ENCODE measurements around the gene AQP12B. TPM values are rescaled to one million over a fixed set of nuclear protein-coding genes. Genes with fewer than 3 reads are reported as not detected.
"Not testable (repeated sequence)": the region's sequence is repeated elsewhere in the genome, so short reads cannot be mapped to it uniquely, and the experiment has no call there.

AQP12B gene
- total RNA-seq, 1 donor from 2014 or later = not detected

- not testable (repeated sequence) for DNase-seq (ENCODE audit: low read depth in 2 of 2)
Observed at GRCh38 chr2:240683980-240684728, 1.5 kb upstream of the AQP12B start.

GRCh38 chr2:240683329-240683979, 769 bp upstream of the AQP12B start:
- DNase-seq (ENCODE audit: low read depth in 2 of 2) = not testable (repeated sequence)

- not testable (repeated sequence) for DNase-seq (ENCODE audit: low read depth in 2 of 2)
Observed at GRCh38 chr2:240680185-240680584, 2.5 kb downstream of the AQP12B start.

GRCh38 chr2:240678909-240679308, 3.8 kb downstream of the AQP12B start:
- DNase-seq (ENCODE audit: low read depth in 2 of 2) = not testable (repeated sequence)

DNA sequence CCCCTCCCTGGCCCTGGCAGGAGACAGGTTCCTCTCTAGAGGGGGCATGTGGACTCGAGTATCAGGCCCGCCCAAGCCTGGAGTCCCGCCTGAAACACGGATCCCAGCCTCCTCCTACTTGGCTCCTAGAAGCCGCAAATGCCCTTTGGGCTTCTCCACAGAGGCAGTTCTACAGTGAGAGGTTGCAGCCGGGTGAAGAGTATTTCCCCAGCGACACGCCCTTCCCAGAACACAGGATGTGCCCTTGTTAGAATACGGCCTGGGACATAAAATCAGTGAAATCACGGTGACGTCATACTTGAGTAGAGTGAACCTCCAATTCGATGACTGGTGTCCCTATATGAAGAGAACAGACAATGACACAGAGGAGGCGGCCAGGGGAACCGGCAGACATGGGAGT, 4.6 kb downstream of the AQP12B start:
- DNase-seq (ENCODE audit: low read depth in 2 of 2) = not testable (repeated sequence)

GRCh38 chr2:240675345-240675744, 7.3 kb downstream of the AQP12B start:
- not testable (repeated sequence) for DNase-seq (ENCODE audit: low read depth in 2 of 2)

DNA sequence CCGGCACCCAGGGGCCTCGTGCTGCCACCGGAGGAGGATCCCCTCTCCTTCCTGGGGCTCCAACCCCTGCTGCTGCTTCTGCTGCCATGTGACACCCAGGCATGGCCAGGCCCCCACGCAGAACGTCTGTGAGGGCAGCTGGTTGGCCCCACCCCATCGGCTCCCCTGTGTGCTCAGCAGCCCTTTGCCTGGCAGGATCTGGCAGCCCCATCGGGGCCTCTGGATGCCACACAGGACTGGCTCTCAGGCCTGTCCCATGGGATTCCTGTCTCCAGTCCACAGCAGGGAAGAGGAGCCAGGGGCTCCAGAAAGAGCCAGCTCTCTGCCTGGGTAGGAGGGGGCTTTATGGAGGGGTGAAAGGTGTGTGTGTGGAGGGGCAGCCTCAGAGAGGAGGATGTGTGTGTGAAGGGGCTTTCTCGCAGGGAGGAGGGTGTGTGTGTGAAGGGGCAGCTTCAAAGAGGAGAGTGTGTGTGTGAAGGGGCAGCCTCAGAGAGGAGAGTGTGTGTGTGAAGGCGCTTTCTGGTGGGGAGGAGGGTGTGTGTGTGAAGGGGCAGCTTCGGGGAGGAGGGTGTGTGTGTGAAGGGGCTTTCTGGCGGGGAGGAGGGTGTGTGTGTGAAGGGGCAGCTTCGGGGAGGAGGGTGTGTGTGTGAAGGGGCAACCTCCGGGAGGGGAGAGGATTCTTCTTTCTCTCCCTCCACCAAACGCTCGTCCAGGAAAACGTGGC, 8.1 kb downstream of the AQP12B start:
- not testable (repeated sequence) for DNase-seq (ENCODE audit: low read depth in 2 of 2)

DNA sequence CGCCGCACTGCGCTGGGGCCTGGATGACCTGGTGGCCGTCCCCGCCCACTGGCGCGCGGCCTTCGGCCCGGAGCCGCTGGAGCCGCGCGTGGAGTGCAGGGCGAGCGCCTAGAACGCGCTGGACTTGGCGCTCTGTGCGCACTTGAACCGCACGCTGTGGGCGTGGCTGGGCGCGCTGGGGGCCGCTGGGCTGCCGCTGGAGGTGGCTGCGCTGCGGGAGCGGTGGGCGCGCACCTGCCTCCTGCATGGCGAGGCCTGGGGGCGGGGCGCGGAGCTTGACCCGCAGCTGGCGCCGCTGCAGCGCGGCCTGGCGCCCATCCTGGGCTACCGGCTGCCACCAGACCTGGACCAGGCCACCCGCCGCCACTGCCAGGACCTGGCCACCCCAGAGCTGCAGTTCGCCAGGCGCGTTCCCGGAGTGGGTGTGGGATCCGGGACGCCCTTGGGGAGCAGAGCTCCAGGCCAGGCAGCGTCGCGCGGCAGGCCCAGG, 9.9 kb downstream of the AQP12B start:
- DNase-seq (ENCODE audit: low read depth in 2 of 2) = no peak

DNA sequence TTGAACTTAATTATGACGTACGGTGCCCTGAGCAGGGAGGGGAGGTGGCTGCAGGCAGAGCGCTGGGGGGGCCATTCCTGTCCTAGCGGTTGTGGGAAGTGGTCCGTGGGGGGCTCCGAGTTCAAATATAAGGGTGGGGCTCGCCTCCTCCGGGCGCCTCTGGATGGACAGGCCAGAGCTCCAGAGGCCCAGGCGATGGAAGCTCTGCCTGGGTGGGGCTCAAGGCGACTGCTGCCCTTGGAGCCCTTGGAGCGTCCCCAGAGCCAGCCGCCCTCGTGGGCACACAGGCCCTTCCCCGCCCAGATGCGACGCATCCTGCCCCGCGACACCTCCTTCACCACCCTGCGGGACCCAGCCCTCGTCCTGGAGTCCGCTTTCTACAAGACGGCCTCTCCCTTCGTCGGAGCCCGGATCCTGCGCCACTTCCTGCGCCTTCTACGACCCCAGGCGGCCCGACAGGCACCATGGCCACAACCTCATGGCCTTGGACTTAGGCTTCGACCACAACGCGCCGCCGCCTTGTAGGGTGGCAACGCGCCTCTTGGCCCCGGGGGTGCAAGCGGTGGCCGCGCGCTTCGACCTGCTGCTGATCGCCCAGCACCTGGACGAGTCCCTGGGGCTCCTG, 10.5 kb downstream of the AQP12B start:
- DNase-seq (ENCODE audit: low read depth in 2 of 2) = no peak

GRCh38 chr2:240670950-240671349, 11.7 kb downstream of the AQP12B start:
- no peak for DNase-seq (ENCODE audit: low read depth in 2 of 2)

DNA sequence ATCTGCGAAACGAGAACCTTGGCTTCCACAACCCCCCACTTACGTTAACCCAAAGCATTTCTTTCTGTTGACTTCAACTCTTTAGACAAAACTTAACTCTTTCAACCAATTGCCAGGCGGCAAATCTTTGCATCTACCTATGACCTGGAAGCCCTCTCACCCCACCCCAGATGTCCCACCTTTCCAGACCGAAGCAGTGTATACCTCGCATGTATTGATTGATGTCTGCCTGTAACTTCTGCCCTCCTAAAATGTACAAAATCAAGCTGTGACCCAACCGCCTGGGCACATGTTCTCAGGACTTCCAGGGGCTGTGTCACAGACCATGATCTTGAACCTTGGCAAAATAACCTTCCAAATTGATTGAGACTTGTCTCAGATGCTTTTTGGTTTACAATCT, 12.3 kb downstream of the AQP12B start:
- DNase-seq (ENCODE audit: low read depth in 2 of 2) = no peak

GRCh38 chr2:240664622-240665021, 18.1 kb downstream of the AQP12B start:
- DNase-seq (ENCODE audit: low read depth in 2 of 2) = no peak

DNA sequence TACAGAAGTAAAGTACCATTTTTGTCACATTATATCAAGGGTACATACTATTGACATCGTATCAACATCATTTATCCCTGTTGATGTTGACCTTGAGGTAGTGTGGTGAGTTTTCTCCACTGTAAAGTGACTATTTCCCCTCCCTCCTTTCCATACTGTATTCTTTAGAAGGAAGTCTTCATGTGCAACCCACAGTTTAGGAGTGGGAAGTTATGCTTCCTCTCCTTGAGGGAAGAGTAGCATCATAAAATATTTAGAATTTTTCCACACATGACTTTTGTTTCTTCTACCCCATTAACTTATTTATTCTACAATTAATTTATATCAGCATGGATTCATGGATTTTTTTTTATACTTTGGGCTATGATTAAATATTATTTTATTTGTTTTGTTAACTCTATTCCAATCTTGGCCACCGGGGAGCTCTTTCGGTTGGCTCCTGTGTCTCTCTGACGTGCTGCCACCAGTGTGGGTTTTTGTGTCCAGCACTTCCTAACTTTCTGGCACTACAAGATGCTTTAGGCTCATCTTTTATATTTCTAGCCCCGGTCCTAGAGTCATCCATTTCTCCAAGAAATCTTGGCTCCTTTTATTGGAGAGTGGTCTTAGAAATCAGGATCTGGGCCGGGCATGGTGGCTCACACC, 19.0 kb downstream of the AQP12B start:
- DNase-seq (ENCODE audit: low read depth in 2 of 2) = no peak

DNA sequence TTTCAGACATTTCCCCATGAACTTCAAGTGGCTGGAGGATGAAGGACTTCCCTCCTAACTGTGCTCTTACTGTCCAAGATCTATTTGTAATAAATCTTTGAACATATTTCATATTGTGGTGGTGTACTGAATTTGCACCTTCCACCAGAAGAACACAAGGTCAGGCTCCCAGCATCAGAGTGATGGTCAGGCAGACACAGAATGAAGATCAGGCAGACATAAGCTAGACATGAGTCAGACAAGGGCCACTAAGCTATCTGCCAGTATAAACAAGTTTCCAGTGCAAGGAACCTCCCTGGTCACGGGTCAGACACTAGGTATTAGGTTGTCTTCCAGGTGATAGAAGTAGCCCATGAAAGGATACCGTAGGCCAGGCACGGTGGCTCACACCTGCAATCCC, 20.0 kb downstream of the AQP12B start:
- no peak for DNase-seq (ENCODE audit: low read depth in 2 of 2)

DNA sequence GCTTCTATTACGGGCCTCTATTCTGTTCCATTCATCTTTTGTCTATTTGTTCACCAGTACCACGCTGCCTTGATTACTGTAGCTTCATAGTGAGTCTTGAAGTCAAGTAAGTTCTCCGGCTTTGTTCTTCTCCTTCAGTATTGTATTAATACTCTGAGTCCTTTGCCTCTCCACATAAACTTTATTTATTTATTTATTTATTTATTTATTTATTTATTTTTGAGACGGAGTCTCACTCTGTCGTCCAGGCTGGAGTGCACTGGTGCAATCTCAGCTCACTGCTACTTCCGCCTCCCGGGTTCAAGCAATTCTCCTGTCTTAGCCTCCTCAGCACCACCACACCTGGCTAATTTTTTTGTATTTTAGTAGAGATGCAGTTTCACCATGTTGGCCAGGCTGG, 22.8 kb downstream of the AQP12B start:
- not testable (repeated sequence) for DNase-seq (ENCODE audit: low read depth in 2 of 2)

DNA sequence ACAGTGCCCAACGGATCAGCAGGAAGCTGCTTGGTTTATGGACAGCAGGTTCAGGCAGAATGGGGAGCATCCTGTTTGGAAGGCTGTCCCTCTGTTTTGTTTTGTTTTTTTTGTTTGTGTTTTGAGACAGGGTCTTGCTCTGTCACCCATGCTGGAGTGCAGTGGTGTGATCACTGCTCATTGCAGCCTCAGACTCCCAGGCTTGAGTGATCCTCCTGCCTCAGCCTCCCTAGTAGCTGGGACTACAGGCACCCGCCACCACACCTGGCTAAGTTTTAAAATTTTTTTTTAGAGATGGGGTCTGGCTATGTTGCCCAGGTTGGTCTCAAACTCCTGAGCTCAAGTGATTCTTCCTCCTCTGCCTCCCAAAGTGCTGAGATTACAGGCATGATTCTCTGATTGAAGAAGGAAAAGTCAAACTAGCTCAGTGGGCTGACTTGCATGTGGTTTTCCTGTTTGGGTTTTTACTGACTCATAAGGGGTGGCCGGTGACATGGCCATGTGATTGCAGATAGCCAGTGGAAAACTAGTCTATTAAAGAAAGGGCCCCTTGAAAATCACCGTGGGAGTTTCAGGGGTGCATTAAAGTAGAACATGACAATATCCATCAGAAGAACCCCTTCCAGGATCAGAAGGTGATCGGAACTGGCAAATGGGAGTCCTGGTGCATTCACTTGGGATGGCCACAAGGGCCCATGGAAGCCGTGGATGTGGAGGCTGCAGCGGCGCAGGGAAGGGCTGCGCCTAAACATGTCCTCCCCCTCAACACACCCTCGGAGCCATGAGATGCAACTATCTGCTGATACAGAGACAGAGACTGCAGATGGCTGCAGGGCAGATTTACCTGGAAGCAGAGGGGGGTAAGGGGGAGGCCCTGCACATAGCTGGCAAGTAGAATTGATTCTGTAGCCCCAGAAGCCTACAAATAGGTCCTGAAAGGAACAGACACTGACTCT, 26.5 kb downstream of the AQP12B start:
- DNase-seq (ENCODE audit: low read depth in 2 of 2) = no peak

GRCh38 chr2:240651185-240651584, 31.5 kb downstream of the AQP12B start:
- no peak for DNase-seq (ENCODE audit: low read depth in 2 of 2)

- DNase-seq (ENCODE audit: low read depth in 2 of 2) = no peak
Observed at GRCh38 chr2:240650254-240650965, 32.3 kb downstream of the AQP12B start.

DNA sequence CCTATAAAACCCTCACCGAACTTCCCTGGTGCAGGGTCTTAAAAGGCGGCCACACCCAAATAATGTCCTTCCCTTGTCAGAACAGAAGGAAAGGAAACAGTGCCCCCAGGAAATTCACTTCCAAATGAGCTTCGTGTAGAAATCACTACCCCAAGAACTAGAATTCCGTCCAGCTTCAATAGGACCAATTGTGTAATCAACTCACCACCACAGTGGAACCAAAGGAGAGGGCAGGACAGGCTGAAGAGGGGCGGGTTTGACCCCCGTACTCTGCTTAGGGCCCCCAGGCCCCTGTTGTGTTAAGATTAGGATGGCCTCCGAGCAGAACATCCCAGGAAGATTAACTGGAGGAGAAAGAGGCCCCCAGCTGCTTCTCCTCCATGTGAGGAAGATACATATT, 33.4 kb downstream of the AQP12B start:
- no peak for DNase-seq (ENCODE audit: low read depth in 2 of 2)
